Fibroblast of villous mesenchyme (primary cell): ENCODE measurements around the gene HDHD5. TPM values are rescaled to one million over a fixed set of nuclear protein-coding genes. Genes with fewer than 3 reads are reported as not detected.

Experiments
- DNase-seq: peaks from one replicate; pipeline ENCODE4 v3.0.0-alpha.2; 2010; ENCODE audit warnings: low read depth
- H3K4me3 ChIP-seq: 2 replicates; pipeline ENCODE4 v1.5.1; 2011; ENCODE audit warnings: low read depth, mild to moderate bottlenecking, low read length
- CTCF ChIP-seq: IDR thresholded peaks from 2 replicates; pipeline ENCODE4 v1.5.1; 2012; ENCODE audit warnings: low read depth, mild to moderate bottlenecking, low read length; ENCODE audit not compliant: insufficient read depth
- total RNA-seq: library from RNA; depleted of rRNA; stranded (reverse); fragments of >200 nt; gene quantifications from 2 replicates; pipeline ENCODE4 v1.2.3, GENCODE V29; 2012

HDHD5 gene
- total RNA-seq, 1 donor: 24.2 TPM

GRCh38 chr22:17112491-17113042 lies 46.5 kb downstream of the HDHD5 start:
- no peak for DNase-seq
- no peak for TF ChIP-seq CTCF
- no peak overlapping the region for H3K4me3 ChIP-seq

DNA sequence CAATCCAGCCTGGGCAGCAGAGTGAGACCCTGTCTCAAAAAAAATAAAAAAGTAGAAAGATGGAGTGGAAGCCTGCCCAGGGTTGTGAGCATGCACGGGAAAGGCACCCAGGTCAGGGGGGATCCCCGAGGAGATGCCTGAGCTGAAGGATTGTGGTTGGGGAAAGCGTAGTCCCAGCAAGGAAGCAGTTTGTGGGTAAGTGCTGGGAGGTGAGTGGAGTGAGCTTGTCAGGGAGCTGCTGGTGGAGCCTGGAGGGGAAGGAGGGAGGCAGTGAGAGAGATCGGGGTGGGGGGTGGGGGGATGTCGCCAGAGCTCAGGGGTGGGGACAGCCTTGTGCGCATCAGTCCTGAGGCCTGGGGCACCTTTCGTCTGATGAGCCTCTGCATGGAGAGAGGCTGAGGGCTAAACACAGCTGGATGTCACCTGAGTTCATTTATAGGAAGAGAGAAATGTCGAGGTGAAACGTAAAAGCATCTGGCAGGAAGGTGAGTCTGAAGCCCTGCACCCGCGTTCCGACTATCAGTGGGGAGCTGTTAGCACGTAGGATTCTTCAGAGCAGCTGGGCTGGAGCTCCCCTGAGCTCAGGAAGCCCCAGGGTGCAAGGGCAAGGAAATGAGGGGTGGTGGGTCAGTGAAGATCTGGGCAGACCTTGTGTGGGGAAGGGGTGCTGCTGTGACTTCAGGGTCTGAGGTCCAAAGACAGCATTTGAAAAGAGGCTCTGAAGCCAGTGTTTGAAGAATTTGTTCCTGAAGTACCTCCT lies 48.1 kb downstream of the HDHD5 start:
- TF ChIP-seq CTCF: no peak
- no peak overlapping the region for H3K4me3 ChIP-seq
- no peak for DNase-seq

- H3K4me3 ChIP-seq: no peak overlapping the region
- no peak for DNase-seq
- TF ChIP-seq CTCF: no peak
Observed at GRCh38 chr22:17109976-17110375, 49.1 kb downstream of the HDHD5 start.

DNA sequence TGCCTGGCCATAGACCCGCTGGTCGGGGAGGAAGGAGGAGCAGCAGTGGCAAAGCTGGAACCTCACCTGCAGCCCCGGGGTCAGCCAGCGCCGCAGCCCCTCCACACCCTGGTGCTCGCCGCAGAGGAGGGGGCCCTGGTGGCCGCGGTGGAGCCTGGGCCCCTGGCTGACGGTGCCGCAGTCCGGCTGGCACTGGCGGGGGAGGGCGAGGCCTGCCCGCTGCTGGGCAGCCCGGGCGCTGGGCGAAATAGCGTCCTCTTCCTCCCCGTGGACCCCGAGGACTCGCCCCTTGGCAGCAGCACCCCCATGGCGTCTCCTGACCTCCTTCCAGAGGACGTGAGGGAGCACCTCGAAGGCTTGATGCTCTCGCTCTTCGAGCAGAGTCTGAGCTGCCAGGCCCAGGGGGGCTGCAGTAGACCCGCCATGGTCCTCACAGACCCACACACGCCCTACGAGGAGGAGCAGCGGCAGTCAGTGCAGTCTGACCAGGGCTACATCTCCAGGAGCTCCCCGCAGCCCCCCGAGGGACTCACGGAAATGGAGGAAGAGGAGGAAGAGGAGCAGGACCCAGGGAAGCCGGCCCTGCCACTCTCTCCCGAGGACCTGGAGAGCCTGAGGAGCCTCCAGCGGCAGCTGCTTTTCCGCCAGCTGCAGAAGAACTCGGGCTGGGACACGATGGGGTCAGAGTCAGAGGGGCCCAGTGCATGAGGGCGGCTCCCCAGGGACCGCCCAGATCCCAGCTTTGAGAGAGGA lies 49.8 kb downstream of the HDHD5 start:
- no peak overlapping the region for H3K4me3 ChIP-seq
- TF ChIP-seq CTCF: no peak
- DNase-seq: no peak

DNA sequence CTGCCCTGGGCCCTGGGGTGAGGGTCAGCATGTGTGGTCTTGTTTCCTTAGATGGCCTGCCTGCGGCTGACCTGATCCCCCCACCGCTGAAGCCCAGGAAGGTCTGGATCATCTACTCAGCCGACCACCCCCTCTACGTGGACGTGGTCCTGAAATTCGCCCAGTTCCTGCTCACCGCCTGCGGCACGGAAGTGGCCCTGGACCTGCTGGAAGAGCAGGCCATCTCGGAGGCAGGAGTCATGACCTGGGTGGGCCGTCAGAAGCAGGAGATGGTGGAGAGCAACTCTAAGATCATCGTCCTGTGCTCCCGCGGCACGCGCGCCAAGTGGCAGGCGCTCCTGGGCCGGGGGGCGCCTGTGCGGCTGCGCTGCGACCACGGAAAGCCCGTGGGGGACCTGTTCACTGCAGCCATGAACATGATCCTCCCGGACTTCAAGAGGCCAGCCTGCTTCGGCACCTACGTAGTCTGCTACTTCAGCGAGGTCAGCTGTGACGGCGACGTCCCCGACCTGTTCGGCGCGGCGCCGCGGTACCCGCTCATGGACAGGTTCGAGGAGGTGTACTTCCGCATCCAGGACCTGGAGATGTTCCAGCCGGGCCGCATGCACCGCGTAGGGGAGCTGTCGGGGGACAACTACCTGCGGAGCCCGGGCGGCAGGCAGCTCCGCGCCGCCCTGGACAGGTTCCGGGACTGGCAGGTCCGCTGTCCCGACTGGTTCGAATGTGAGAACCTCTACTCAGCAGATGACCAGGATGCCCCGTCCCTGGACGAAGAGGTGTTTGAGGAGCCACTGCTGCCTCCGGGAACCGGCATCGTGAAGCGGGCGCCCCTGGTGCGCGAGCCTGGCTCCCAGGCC lies 50.6 kb downstream of the HDHD5 start:
- no peak for TF ChIP-seq CTCF
- H3K4me3 ChIP-seq: no peak overlapping the region
- DNase-seq: no peak

DNA sequence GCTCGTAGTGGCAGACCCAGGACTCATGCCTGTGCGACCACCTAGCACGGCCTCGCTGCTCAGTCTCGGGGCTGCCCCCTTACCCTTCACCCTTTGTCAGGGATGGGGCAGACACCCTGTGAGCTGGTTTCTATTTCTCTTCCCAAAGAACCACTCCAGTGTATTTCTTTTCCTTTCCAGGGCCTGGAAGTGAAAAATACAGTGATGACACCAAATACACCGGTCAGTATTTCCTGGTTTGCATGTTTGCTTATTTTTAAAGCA lies 51.6 kb downstream of the HDHD5 start:
- DNase-seq: no peak
- no peak overlapping the region for H3K4me3 ChIP-seq
- TF ChIP-seq CTCF: no peak
